ENCODE data around the gene EIF2S3.
A peak's percentile ranks its signal among the peaks of the same experiment; 100 is the strongest.
"Not testable (repeated sequence)": the region's sequence is repeated elsewhere in the genome, so short reads cannot be mapped to it uniquely, and the experiment has no call there.

The EIF2S3 gene
- 469 to 500 reads per million in 2 donors for total RNA-seq

GRCh38 chrX:24054182-24055042, at the start of gene EIF2S3:
Gene EIF2S3, plus strand, starts transcription at chrX:24054956. Its CDS starts 13 bp downstream, at chrX:24054969.
- peak; percentile 86 for DNase-seq

- DNase-seq, result no peak
Measured at GRCh38 chrX:24005028-24005427, 49.7 kb upstream of the EIF2S3 start.

- no peak for DNase-seq
Measured at GRCh38 chrX:24005867-24006266, 48.9 kb upstream of the EIF2S3 start.

DNA sequence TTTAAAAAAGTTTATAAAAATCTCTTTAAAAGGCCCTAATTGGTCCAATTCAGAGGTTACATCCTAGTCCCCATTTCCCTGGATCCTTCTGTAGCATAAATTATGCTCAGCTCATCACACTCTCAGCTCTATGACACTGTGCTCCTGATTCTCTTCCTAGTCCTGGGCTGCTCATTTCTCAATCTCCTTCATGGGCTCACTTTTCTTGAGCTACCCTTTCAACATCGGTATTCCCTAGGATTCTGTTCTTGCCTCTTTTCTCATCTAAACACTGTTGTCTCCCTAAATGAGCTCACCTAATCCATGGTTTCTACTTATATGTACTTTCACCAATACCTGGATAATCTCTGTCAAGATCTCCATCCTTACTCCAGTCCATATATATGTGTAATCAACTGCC, 42.5 kb upstream of the EIF2S3 start:
- no peak for DNase-seq

DNA sequence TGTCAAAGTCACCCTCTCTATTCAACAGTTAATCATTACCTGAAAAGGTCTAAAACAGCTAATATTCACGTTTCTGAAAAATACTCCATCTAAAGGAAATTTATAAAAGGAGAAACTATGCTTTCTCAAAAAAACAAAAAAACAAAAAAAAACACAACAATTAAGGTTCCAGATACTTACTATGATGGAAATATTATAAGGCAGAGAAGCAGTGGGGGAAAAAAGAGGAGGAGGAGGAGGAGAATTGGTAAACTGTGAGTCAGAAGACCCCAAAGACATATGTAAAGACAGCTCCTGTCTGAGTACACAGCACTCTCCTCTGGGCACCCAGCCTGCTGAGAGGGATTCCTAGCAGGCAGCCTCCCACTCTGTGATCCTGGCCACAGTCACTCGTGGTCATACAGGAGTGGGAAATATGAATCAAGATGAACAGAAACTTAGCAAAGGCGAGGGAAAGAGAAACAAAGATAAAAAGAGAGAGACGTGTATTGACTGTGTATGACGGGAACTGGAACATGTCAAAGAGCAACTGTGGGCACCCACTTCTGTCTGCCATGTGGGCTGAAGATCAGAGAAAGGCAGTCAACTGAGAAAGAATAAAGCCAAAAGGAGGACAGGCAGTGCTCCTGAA, 40.3 kb upstream of the EIF2S3 start:
- DNase-seq, result no peak

DNA sequence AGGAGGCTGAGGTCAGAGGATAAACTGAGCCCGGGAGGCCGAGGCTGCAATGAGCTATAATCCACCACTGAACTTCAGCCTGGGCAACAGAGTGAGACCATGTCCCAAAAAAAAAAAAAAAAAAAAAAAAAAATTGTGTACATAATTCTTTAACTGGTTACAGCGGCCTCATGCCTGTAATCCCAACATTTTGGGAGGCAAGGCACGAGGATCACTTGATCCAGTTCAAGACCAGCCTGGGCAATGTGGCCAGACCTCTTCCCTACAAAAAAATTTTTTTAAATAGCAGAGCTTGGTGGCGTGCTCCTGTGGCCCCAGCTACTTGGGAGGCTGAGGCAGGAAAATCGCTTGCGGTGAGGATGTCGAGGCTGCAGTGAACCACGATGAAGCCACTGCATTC, 37.1 kb upstream of the EIF2S3 start:
- no peak for DNase-seq

GRCh38 chrX:24018809-24019208, 35.9 kb upstream of the EIF2S3 start:
- DNase-seq, result no peak

GRCh38 chrX:24019448-24019847, 35.3 kb upstream of the EIF2S3 start:
- no peak for DNase-seq

DNA sequence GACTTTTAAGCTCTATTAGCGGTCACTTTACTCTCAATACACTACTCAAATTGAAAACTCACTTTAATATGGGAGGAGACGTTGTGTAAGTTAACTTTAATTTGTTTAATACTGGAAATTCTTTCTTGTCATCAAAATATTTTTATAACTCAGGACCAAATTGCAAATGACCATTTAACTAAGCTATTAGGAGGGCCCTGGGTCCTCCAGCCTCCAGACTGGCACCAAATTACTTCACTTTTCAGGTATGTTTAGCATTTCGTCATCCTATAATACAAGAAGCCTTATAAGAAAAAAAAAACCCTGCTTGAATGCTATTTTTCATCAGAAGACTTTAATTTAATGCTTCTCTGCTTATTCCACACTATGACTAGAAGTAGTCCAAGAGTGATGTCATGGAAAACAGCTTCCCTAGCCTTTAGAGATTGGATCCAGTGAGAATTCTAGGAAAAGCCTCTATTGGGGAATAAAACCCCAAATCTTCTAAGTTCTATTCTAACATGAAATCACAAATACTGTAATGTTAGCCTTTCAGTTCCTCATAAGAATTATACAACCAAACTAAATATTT, 34.4 kb upstream of the EIF2S3 start:
- DNase-seq, result no peak

DNA sequence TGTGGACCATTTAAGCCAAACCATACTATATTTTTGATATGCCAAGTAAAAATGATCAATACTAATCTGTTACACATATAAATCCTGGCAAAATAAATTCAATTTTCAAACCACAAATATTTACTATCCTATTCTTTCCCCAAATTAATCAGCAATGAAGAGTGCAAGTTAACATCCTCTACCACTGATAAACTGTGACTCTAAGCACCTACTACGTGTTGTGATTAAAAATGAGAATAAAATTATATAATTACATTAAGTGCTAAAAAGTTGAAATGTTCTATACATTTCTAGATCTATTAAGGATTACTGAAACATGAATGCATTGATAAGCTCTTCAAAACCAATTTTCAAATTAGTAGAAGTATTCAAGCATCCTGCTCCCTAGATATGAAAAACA, 31.2 kb upstream of the EIF2S3 start:
- no peak for DNase-seq

GRCh38 chrX:24023972-24024669, 30.6 kb upstream of the EIF2S3 start:
- no peak for DNase-seq

DNA sequence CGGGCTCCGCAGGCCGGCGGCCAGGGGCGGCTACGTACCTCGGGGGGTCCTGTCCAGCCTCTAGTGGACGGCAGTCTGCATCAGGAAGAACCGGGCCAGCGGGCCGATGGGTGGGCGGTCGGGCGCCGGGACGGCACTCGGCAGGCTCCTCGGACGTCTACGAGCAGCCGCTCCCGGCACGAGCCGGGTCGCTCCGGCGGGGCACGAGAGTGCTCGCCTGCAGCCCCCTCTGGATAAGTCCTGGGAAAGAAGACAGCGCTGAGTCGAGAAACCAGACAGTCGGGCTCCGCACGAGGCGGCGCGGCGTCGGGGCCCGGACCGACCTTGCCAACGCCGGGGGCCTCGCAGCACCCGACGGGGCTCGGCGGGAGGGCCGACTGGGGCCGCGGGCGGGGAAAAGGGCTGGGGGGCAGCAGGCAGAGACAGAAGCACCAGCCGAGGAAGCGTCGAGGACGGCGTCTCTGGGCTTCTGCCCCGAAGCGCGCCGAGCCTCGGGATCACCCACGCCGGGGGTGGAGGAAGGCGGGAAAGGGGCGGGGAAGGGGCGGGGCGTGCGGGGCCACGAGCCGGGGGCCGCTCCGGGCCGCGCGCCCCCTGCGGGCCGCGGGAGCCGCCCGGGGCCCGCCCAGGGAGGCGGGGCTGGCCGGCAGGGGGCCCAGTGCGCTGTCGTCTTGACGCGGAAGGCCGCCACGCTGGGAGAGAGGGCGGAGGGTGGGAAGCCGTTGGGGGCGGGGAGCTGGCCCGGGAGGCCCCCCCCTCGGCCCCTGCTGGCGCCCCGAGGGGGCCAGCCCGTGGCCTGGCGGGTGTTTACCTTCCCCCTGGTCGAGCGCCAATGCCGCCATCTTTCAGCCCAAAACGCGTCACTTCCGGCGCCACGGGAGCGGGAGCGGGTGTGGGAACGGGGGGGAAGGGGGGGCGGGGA, 29.7 kb upstream of the EIF2S3 start:
- peak; percentile 79 for DNase-seq

GRCh38 chrX:24025741-24026403, 28.9 kb upstream of the EIF2S3 start:
- no peak for DNase-seq

- DNase-seq, result no peak
Measured at GRCh38 chrX:24026432-24026831, 28.3 kb upstream of the EIF2S3 start.

DNA sequence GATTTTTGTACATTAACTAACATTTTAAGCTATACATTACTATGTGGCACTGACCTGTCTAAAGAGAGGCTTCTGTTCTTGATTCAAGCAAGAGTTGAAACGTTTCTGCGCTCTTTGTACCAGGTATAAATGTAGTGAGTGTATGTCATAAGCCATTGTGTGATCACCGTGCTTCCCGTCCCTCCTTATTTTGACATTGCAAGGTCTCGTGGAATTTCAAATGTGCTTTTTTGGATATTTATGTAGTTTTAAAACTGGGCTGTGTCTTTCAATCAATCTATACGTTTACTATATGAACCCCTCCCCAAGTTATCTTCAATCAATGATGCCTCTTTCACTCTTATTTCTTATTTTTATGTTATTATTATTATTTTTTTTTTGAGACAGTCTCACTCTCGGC, 27.7 kb upstream of the EIF2S3 start, which contains the start of gene KLHL15:
TSS of gene KLHL15 (minus strand) at position 101 of the 400 bp plus-strand sequence. CDS start 20,493 bp downstream, outside the sequence.
- DNase-seq, result no peak

- DNase-seq, result no peak
Measured at GRCh38 chrX:24027985-24028384, 26.8 kb upstream of the EIF2S3 start.

- DNase-seq, result no peak
Measured at GRCh38 chrX:24030597-24030996, 24.2 kb upstream of the EIF2S3 start.

- DNase-seq, result no peak
Measured at GRCh38 chrX:24034485-24034884, 20.3 kb upstream of the EIF2S3 start.

GRCh38 chrX:24037729-24038128, 17.0 kb upstream of the EIF2S3 start:
- DNase-seq, result no peak

- not testable (repeated sequence) for DNase-seq
Measured at GRCh38 chrX:24046060-24046459, 8.7 kb upstream of the EIF2S3 start.

- DNase-seq, result not testable (repeated sequence)
Measured at GRCh38 chrX:24049643-24050042, 5.1 kb upstream of the EIF2S3 start.
